Kidney epithelial cell (primary cell): ENCODE data around the gene INPP5J. TPM values are rescaled to one million over a fixed set of nuclear protein-coding genes. Genes with fewer than 3 reads are reported as not detected.

Experiments used
- DNase-seq: peaks from one replicate; pipeline ENCODE4 v3.0.0-alpha.2; 2010; ENCODE audit warnings: low read depth
- H3K27me3 ChIP-seq: 2 replicates; pipeline ENCODE4 v1.6.0; 2011; ENCODE audit warnings: low read length; ENCODE audit not compliant: control insufficient read depth, insufficient read depth
- H3K36me3 ChIP-seq: 2 replicates; pipeline ENCODE4 v1.5.1; 2011; ENCODE audit warnings: low read length; ENCODE audit not compliant: control insufficient read depth, insufficient read depth
- H3K4me3 ChIP-seq: 2 replicates; pipeline ENCODE4 v1.5.1; 2011; ENCODE audit warnings: low read depth, mild to moderate bottlenecking, control low read depth, low read length
- CTCF ChIP-seq: IDR thresholded peaks from 2 replicates; pipeline ENCODE4 v1.5.1; 2011; ENCODE audit warnings: mild to moderate bottlenecking, moderate library complexity, low read length, control low read depth, inconsistent platforms; ENCODE audit not compliant: insufficient read depth, poor library complexity, severe bottlenecking
- total RNA-seq: library from RNA; depleted of rRNA; stranded (reverse); fragments of >200 nt; gene quantifications from 2 replicates; pipeline ENCODE4 v1.2.3, GENCODE V29; 2015

The INPP5J gene
- total RNA-seq, 1 donor from 2014 or later, result 5.6 TPM

DNA sequence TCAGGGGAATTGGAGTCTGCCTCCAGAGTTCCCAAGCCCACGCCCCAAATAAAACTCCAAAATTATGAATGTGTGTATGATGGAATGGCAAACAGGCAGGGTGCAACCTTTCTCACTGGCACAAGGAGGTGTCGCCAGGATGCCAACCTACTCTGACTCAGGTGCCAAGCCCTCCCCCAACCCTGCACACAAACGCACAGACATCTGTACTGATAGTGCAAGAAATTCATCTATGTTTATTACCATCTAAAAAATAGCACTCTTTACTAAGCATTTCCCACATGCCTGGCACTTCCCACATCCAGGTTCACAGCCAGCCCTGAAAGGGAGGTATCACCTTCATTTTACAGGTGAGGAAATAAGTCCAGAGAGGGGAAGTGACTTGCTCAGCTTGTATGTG lies 16.3 kb downstream of the INPP5J start:
- Histone ChIP-seq H3K36me3 (no peaks in the 10 kb centered on the region), H3K4me3 (no peak overlapping the region), H3K27me3 (peaks cover 33% of the 10 kb centered on the region)
- DNase-seq, result no peak
- no peak for TF ChIP-seq CTCF

DNA sequence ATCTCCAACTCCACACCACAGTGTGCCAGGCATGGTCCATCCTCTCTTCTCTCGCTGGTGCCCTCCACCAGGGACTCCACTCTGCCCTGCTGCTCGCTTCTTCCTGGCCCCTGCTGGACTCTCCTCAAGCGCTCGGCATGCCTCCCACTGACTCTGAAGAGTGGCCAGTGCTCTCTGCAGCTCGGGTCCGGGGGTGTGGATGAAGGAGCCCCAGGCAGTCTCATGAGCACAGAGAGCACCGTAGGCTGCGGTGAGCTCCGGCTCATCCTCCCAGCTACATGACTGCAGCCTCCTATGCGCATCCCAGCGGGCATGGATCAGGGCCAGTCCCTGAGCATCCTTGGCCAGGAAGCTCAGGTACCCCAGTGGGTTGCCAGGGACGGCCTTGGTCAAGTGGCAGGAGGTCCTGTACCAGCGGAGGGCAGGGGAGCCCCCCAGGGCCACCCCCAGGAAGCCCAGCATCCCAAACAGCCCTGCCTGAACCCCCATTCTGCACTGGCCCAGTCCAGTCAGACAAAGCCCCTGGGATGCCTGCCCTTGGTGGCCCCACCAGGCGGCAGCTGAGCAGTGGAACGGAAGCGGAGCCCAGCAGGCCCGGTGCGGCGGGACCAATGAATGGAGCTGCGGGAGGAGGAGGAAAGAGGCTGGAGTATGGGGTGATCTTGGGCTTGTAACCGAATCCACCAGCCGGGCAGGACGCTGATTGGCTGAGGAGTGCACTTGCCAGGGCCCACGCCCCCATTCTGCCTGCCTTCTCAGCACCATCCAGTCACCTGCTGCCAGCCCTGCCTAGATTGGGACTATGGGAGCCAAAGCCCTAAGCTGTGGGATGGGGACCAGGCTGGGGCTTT lies 17.3 kb downstream of the INPP5J start, which contains the start of gene PLA2G3:
Gene PLA2G3, minus strand, starts transcription at position 643 of the 851 bp plus-strand sequence. Its CDS starts 154 bp downstream, at position 489.
- TF ChIP-seq CTCF, result no peak
- Histone ChIP-seq H3K36me3 (no peaks in the 10 kb centered on the region), H3K4me3 (no peak within 1 kb of the TSS), H3K27me3 (peaks cover 33% of the 10 kb centered on the region)
- no peak for DNase-seq

DNA sequence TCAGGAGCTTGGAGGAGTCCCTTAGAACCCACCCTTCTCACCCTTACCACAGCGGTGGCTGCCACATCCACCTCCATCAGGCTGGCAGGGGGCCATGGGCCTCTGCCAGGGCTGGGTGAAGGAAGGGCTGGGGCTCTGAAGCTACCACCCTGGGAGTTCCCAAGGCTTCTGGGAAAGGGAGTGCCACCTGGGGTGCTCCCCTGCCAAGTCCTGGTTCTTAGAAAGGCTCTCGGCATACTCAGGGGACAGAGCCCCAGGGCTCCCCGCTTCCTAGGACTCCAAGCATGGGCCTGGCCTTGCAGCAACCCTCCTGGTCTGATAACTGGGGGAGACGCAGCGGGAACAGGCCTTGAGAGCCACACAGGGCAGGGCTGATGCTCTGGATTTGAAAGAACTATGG lies 18.0 kb downstream of the INPP5J start:
- TF ChIP-seq CTCF, result no peak

GRCh38 chr22:31141551-31141950 lies 18.8 kb downstream of the INPP5J start:
- peaks cover 33% of the 10 kb centered on the region for H3K27me3 ChIP-seq
- H3K4me3 ChIP-seq, result no peak overlapping the region
- TF ChIP-seq CTCF, result no peak

More for the DNA sequence above, 18.0 kb downstream of the INPP5J start:
- H3K27me3 ChIP-seq, result peaks cover 33% of the 10 kb centered on the region
- DNase-seq, result no peak
- no peak overlapping the region for H3K4me3 ChIP-seq
- H3K36me3 ChIP-seq, result no peaks in the 10 kb centered on the region

DNA sequence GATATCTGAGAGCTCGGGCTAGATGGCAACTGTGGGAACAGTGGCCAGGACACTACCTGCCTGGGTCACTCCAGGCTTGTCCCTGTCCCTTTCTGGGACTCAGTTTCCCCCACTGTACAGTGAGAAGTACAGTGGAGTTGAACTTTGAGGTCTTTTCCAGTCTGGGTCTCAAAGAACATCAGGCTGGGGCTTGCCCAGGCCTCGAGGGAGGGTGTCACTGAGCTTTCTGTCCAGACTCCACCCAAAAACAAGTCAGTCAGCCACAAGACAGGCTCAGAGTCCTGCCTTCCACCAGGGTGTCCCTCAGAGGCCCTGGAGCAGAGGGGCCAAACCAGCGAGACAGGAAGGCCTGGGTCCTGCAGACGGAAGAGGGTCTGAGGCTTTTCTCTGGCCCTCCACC lies 19.5 kb downstream of the INPP5J start:
- Histone ChIP-seq H3K27me3 (peaks cover 33% of the 10 kb centered on the region), H3K36me3 (no peaks in the 10 kb centered on the region), H3K4me3 (no peak overlapping the region)
- no peak for TF ChIP-seq CTCF
- no peak for DNase-seq

More at GRCh38 chr22:31141551-31141950, 18.8 kb downstream of the INPP5J start:
- DNase-seq, result no peak
- no peaks in the 10 kb centered on the region for H3K36me3 ChIP-seq

DNA sequence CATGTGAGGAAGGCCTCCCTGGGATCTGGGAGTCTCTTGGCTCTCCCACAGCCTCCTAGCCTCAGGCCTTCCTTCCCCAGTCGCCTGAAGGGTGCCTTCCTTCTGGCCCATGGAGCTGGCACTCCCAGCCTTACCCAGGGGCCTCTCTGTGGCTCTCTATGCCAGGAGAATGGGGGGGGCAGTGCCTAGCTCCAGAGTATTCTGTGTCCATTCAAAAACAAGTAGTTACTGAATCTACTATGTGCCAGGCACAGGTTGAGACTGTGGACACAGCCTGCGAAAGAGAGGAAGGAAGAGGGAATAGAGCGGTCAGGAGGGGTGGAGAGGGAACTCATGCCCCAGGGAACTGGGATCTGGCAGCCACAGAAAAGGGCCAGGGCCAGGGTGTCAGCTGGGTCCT lies 20.3 kb downstream of the INPP5J start:
- TF ChIP-seq CTCF, result no peak
- H3K27me3 ChIP-seq, result peaks cover 33% of the 10 kb centered on the region
- H3K4me3 ChIP-seq, result no peak overlapping the region
- no peaks in the 10 kb centered on the region for H3K36me3 ChIP-seq
- no peak for DNase-seq
